ENCODE results near the gene ELOVL4. TPM values are rescaled to one million over a fixed set of nuclear protein-coding genes. Genes with fewer than 3 reads are reported as not detected.
A peak's percentile ranks its signal among the peaks of the same experiment; 100 is the strongest.

ELOVL4 gene
- total and polyA plus RNA-seq, 2 experiments from 2014 or later = 4.7 to 6.5 TPM

- Histone ChIP-seq H3K79me2 (no peaks in the 10 kb centered on the region), H3K27me3 (no peaks in the 10 kb centered on the region), H2AFZ (peak overlapping the region; percentile 46), H3K4me1 (ENCODE audit: insufficient read depth) (no peaks in the 10 kb centered on the region), H3K4me3 (no peak overlapping the region), H3K9me3 (ENCODE audit: low read depth) (no peaks in the 10 kb centered on the region), H3K36me3 (replicated peaks; ENCODE audit: insufficient read depth, low read depth) (no peaks in the 10 kb centered on the region), H4K20me1 (ENCODE audit: insufficient read depth, poor library complexity, severe bottlenecking) (no peaks in the 10 kb centered on the region), H3K4me2 (peak overlapping the region; percentile 74), H3K27ac (no peak overlapping the region), H3K9me2 (replicated peaks; ENCODE audit: insufficient read depth) (no peaks in the 10 kb centered on the region)
- TF ChIP-seq EZH2 (IDR thresholded peaks at IDR 0.05; ENCODE audit: borderline replicate concordance) = no peak
- TF ChIP-seq CTCF (IDR thresholded peaks at IDR 0.05; ENCODE audit: poor library complexity) = peak; percentile 80
- peak; percentile 87 for DNase-seq (ENCODE audit: low spot score)
- 27% methylated on average over 12 of the region's 12 CpGs for WGBS (ENCODE audit: low lambda C conversion rate, missing lambda C conversion rate)
These were observed 79.1 kb downstream of the ELOVL4 start for GRCh38 chr6:79868098-79868722.

Other genes starting within 250 kb of the ELOVL4 start
- gene TTK, start 57.1 kb upstream of the ELOVL4 start, total RNA-seq = 10.2 and 10.7 TPM in 2 replicates
- gene TTK, start 57.1 kb upstream of the ELOVL4 start, polyA plus RNA-seq = 3.1 and 4.0 TPM in 2 replicates
- 32.0 and 33.8 TPM in 2 replicates for gene BCKDHB, start 159.1 kb upstream of the ELOVL4 start, total RNA-seq
- gene BCKDHB, start 159.1 kb upstream of the ELOVL4 start, polyA plus RNA-seq = 27.4 and 28.7 TPM in 2 replicates

Measured in hepatocyte (in vitro differentiated cells).